Caco-2 (cell line): Measurements from ENCODE around the gene GCN1. TPM values are rescaled to one million over a fixed set of nuclear protein-coding genes. Genes with fewer than 3 reads are reported as not detected.

Experiments used
- BruUV-seq: library from RNA; stranded (reverse); fragments of 400-500 nt; replicated peaks from 2 replicates; lab custom pipeline; 2021; lab: Mats Ljungman, UMichigan
- CTCF ChIA-PET: fragments of 300-600 bp; sonication (Branson Sonifier 250); formaldehyde crosslinking; loops from one replicate; lab custom pipeline; 2022; ENCODE audit warnings: antibody characterized with exemption; lab: Charles Lee
- POLR2A ChIA-PET: fragments of 300-600 bp; sonication (Branson Sonifier 250); formaldehyde crosslinking; loops from one replicate; lab custom pipeline; 2022; ENCODE audit warnings: antibody characterized with exemption; lab: Charles Lee
- DNase-seq, 2 experiments: peaks; one replicate each; pipeline versions ENCODE4 v3.0.0 to v3.0.0-alpha.2; 2020 to 2022
- H3K27me3 ChIP-seq: replicated peaks from 2 replicates; pipeline ENCODE4 v1.6.0; 2011; ENCODE audit warnings: low read length; ENCODE audit not compliant: control insufficient read depth, insufficient read depth
- H3K36me3 ChIP-seq: 2 replicates; pipeline ENCODE4 v1.5.1; 2011; ENCODE audit warnings: low read length; ENCODE audit not compliant: control insufficient read depth, insufficient read depth
- H3K4me1 ChIP-seq: fragments of 250-450 bp; sonication (Bioruptor Pico); 2 replicates; pipeline ENCODE4 v1.5.1; 2020; ENCODE audit warnings: mild to moderate bottlenecking
- H3K4me3 ChIP-seq: 2 replicates; pipeline ENCODE4 v1.5.1; 2011; ENCODE audit warnings: low read depth, mild to moderate bottlenecking, control low read depth, low read length
- H3K9me3 ChIP-seq: fragments of 250-450 bp; sonication (Bioruptor Pico); 2 replicates; pipeline ENCODE4 v1.5.1; 2020; ENCODE audit warnings: mild to moderate bottlenecking, moderate library complexity
- H3K27ac Mint-ChIP-seq: one replicate; pipeline ENCODE4 v1.8.0; 2022; ENCODE audit warnings: mixed read lengths; ENCODE audit not compliant: unreplicated experiment
- H3K27me3 Mint-ChIP-seq: one replicate; pipeline ENCODE4 v1.8.0; 2022; ENCODE audit warnings: mixed read lengths; ENCODE audit not compliant: insufficient read depth, unreplicated experiment
- H3K36me3 Mint-ChIP-seq: one replicate; pipeline ENCODE4 v1.8.0; 2022; ENCODE audit warnings: mild to moderate bottlenecking, mixed read lengths; ENCODE audit not compliant: insufficient read depth, unreplicated experiment
- H3K4me1 Mint-ChIP-seq: one replicate; pipeline ENCODE4 v1.8.0; 2022; ENCODE audit warnings: low read depth, mixed read lengths; ENCODE audit not compliant: unreplicated experiment
- H3K4me3 Mint-ChIP-seq: one replicate; pipeline ENCODE4 v1.8.0; 2022; ENCODE audit warnings: mild to moderate bottlenecking, moderate library complexity, mixed read lengths; ENCODE audit not compliant: unreplicated experiment
- H3K9me3 Mint-ChIP-seq: one replicate; pipeline ENCODE4 v1.8.0; 2022; ENCODE audit warnings: mixed read lengths; ENCODE audit not compliant: unreplicated experiment
- intact Hi-C: fragments of 100-400 bp; cut with micrococcal nuclease; formaldehyde crosslinking; loops from one replicate; pipeline ENCODE4 v1.10.0; 2022; ENCODE audit not compliant: unreplicated experiment
- total RNA-seq: library from RNA; stranded (reverse); gene quantifications from 2 replicates; pipeline ENCODE4 v1.2.3, GENCODE V29; 2022
- TF ChIP-seq, protein P1 (sequence below), 2 experiments: fragments of 200-600 bp in 1 of 2; IDR thresholded peaks; 1 replicate in 1 of 2; 2 replicates in 1 of 2; pipeline versions ENCODE4 v1.5.1 to v1.8.0; 2011 to 2022; ENCODE audit warnings: antibody characterized with exemption in 1 of 2, control low read depth in 1 of 2, inconsistent platforms in 1 of 2, low read depth in 1 of 2, low read length in 1 of 2, mild to moderate bottlenecking in 1 of 2, moderate library complexity in 1 of 2; ENCODE audit not compliant: insufficient read depth in 1 of 2, severe bottlenecking in 1 of 2, unreplicated experiment in 1 of 2

The GCN1 gene
- total RNA-seq, 1 experiment from 2014 or later = 154 TPM

DNA sequence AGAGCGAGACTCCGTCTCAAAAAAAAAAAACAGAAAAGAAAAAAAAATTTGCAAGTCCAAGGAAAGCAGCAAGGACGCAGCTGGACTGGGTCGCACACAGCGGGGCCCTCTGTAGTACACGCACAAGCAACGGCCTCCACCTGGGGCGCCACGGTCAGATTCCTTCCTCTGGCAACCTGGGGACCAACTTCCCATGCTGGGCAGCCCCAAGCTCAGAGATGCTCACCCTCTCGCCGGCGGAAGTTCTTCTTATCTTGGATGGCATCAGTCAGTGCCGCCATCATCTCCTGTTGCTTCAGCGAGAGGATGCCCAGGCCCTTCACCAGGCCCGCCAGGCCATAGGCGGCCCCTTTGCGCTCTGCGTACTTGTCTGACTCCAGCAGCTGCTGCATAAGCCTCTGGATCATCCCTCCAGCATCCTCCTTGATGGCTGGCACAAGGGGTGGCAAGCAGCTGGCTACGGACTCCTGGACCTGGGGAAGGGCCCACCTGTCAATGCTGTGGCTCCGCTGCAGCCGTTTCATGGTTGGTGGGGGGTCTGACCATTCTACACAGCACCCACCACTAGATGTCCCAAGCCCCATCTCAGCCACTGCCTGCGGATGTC is 43.5 kb downstream of the GCN1 start:
- no peaks in the 10 kb centered on the region for H3K4me1 ChIP-seq
- no peaks in the 10 kb centered on the region for H3K27me3 Mint-ChIP-seq
- H3K4me3 Mint-ChIP-seq = no peak overlapping the region
- no peaks in the 10 kb centered on the region for H3K27me3 ChIP-seq
- BruUV-seq = no TSS peak
- no peaks in the 10 kb centered on the region for H3K9me3 Mint-ChIP-seq
- no peak overlapping the region for H3K27ac Mint-ChIP-seq
- POLR2A ChIA-PET = no interaction called here
- H3K4me3 ChIP-seq = no peak overlapping the region
- H3K36me3 ChIP-seq = peaks cover 1% of the 10 kb centered on the region
- CTCF ChIA-PET = interaction anchor here (1.0 kb wide), 1 partner anchor 16 kb away, joined by 3 read pairs; no protein-coding TSS in a partner anchor
- DNase-seq = no peak
- H3K36me3 Mint-ChIP-seq = peaks cover 83% of the 10 kb centered on the region
- intact Hi-C loops = no loop called here
- H3K4me1 Mint-ChIP-seq = no peaks in the 10 kb centered on the region
- no peaks in the 10 kb centered on the region for H3K9me3 ChIP-seq
- TF ChIP-seq, protein P1, sequence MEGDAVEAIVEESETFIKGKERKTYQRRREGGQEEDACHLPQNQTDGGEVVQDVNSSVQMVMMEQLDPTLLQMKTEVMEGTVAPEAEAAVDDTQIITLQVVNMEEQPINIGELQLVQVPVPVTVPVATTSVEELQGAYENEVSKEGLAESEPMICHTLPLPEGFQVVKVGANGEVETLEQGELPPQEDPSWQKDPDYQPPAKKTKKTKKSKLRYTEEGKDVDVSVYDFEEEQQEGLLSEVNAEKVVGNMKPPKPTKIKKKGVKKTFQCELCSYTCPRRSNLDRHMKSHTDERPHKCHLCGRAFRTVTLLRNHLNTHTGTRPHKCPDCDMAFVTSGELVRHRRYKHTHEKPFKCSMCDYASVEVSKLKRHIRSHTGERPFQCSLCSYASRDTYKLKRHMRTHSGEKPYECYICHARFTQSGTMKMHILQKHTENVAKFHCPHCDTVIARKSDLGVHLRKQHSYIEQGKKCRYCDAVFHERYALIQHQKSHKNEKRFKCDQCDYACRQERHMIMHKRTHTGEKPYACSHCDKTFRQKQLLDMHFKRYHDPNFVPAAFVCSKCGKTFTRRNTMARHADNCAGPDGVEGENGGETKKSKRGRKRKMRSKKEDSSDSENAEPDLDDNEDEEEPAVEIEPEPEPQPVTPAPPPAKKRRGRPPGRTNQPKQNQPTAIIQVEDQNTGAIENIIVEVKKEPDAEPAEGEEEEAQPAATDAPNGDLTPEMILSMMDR (IDR thresholded peaks at IDR 0.05; ENCODE audit: insufficient read depth in 1 of 2, low read depth in 1 of 2, low read length in 1 of 2, severe bottlenecking in 1 of 2, unreplicated experiment in 1 of 2) = no peak

DNA sequence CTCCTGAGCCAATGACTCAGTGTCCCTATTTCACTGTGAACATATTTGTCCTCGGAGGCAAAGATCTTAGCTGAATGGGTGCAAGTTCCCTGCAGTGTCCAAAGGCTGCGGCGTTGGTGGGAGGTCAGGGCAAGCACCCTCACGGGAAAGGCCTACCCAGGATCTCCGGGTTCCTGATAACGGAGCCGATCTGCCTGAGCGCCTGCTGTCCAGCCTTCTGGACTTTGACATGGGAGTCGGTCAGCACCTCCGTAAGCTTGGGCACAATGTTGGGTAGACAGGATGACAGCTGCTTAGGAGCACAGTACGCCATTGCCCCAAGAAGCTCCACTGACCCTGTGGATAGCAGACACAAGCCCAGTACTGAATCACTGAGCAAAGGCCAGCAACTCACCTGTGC is 46.5 kb downstream of the GCN1 start:
- TF ChIP-seq, protein P1 (IDR thresholded peaks at IDR 0.05; ENCODE audit: insufficient read depth in 1 of 2, low read depth in 1 of 2, low read length in 1 of 2, severe bottlenecking in 1 of 2, unreplicated experiment in 1 of 2) = no peak
- no peaks in the 10 kb centered on the region for H3K4me1 Mint-ChIP-seq
- Histone ChIP-seq H3K27me3 (no peaks in the 10 kb centered on the region), H3K4me3 (no peak overlapping the region), H3K4me1 (no peaks in the 10 kb centered on the region), H3K9me3 (no peaks in the 10 kb centered on the region), H3K36me3 (peaks cover 3% of the 10 kb centered on the region)
- no peaks in the 10 kb centered on the region for H3K27me3 Mint-ChIP-seq
- no peak overlapping the region for H3K4me3 Mint-ChIP-seq
- BruUV-seq = no TSS peak
- ChIA-PET POLR2A (no interaction called here), CTCF (interaction anchor here (0.6 kb wide), 1 partner anchor 158 kb away, joined by 4 read pairs; no protein-coding TSS in a partner anchor)
- H3K27ac Mint-ChIP-seq = no peak overlapping the region
- intact Hi-C loops = no loop called here
- no peak for DNase-seq
- H3K36me3 Mint-ChIP-seq = peaks cover 74% of the 10 kb centered on the region
- H3K9me3 Mint-ChIP-seq = no peaks in the 10 kb centered on the region

DNA sequence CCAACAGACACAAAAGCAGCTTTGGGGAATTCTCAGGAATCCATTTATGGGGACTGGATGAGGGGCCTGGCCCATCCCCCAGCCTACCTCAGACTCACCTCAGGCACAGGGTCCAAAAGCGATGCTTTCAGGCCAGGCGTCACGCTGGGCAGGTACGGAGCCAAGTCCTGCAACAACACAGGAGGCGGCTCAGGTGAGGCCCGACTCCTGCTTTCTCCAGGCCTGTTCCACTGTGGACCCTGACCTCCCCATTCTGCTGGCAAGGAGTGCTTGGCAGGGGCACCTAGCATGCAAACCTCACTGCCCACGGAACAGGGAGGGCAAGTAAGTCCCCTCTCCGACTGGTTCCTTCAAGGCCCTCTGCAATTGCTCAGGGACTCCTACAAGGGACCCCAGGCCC is 49.4 kb downstream of the GCN1 start:
- Histone ChIP-seq H3K27me3 (no peaks in the 10 kb centered on the region), H3K4me3 (no peak overlapping the region), H3K9me3 (no peaks in the 10 kb centered on the region), H3K36me3 (peaks cover 5% of the 10 kb centered on the region), H3K4me1 (no peaks in the 10 kb centered on the region)
- POLR2A ChIA-PET = no interaction called here
- Mint-ChIP-seq H3K4me1 (no peaks in the 10 kb centered on the region), H3K36me3 (peaks cover 83% of the 10 kb centered on the region), H3K9me3 (no peaks in the 10 kb centered on the region), H3K4me3 (no peak overlapping the region), H3K27ac (no peak overlapping the region), H3K27me3 (no peaks in the 10 kb centered on the region)
- intact Hi-C loops = no loop called here
- no peak for DNase-seq
- CTCF ChIA-PET = no interaction called here
- BruUV-seq = no TSS peak
- TF ChIP-seq, protein P1 (IDR thresholded peaks at IDR 0.05; ENCODE audit: insufficient read depth in 1 of 2, low read depth in 1 of 2, low read length in 1 of 2, severe bottlenecking in 1 of 2, unreplicated experiment in 1 of 2) = no peak
